PC-3 (cell line): ENCODE measurements around the gene NPB. TPM values are rescaled to one million over a fixed set of nuclear protein-coding genes. Genes with fewer than 3 reads are reported as not detected.
A peak's percentile ranks its signal among the peaks of the same experiment; 100 is the strongest.

ENCODE experiments used
- ATAC-seq: fragments of 200-7000 bp; cut with Tn5 transposase; 2 replicates; pipeline ENCODE4 v1.9.1; 2020; ENCODE audit warnings: mild to moderate bottlenecking, moderate library complexity
- BruUV-seq: library from RNA; stranded (reverse); fragments of 400-500 nt; replicated peaks from 2 replicates; lab custom pipeline; 2021; lab: Mats Ljungman, UMichigan
- CTCF ChIA-PET: fragments of 300-600 bp; sonication (Branson Sonifier 250); formaldehyde crosslinking; loops from one replicate; lab custom pipeline; 2022; ENCODE audit warnings: antibody characterized with exemption; lab: Charles Lee
- POLR2A ChIA-PET: fragments of 300-600 bp; sonication (Branson Sonifier 250); formaldehyde crosslinking; loops from one replicate; lab custom pipeline; 2022; ENCODE audit warnings: antibody characterized with exemption; ENCODE audit not compliant: unreplicated experiment; lab: Charles Lee
- DNase-seq: peaks from one replicate; pipeline ENCODE4 v3.0.0-alpha.2; 2015
- H2AFZ ChIP-seq: fragments of 300-600 bp; sonication (generic); 2 replicates; pipeline ENCODE4 v1.6.0; 2016; ENCODE audit warnings: antibody characterized with exemption, low read length
- H3F3A ChIP-seq: fragments of 300-600 bp; sonication (generic); one replicate; pipeline ENCODE4 v1.6.0; 2017; ENCODE audit warnings: antibody characterized with exemption, low read length, control low read depth, mild to moderate bottlenecking; ENCODE audit not compliant: unreplicated experiment
- H3K27ac ChIP-seq: fragments of 300-600 bp; sonication (generic); 2 replicates; pipeline ENCODE4 v1.5.1; 2016; ENCODE audit warnings: mild to moderate bottlenecking, low read length
- H3K27me3 ChIP-seq: fragments of 300-600 bp; sonication (generic); 2 replicates; pipeline ENCODE4 v1.6.1; 2016; ENCODE audit warnings: low read length, mixed read lengths
- H3K36me3 ChIP-seq: fragments of 300-600 bp; sonication (generic); 2 replicates; pipeline ENCODE4 v1.6.1; 2016; ENCODE audit warnings: low read depth, mixed run types, low read length, mixed read lengths
- H3K4me1 ChIP-seq: fragments of 300-600 bp; sonication (generic); 2 replicates; pipeline ENCODE4 v1.5.1; 2016; ENCODE audit warnings: low read length; ENCODE audit not compliant: insufficient read depth
- H3K4me2 ChIP-seq: fragments of 300-600 bp; sonication (generic); 2 replicates; pipeline ENCODE4 v1.6.0; 2016; ENCODE audit warnings: low read length
- H3K4me3 ChIP-seq: fragments of 300-600 bp; sonication (generic); 2 replicates; pipeline ENCODE4 v1.5.1; 2016; ENCODE audit warnings: mild to moderate bottlenecking, low read length, mixed read lengths
- H3K79me2 ChIP-seq: fragments of 300-600 bp; sonication (generic); 2 replicates; pipeline ENCODE4 v1.6.1; 2017; ENCODE audit warnings: low read length, mixed read lengths
- H3K9ac ChIP-seq: fragments of 300-600 bp; sonication (generic); 2 replicates; pipeline ENCODE4 v1.6.0; 2016; ENCODE audit warnings: mild to moderate bottlenecking, low read length
- H3K9me2 ChIP-seq: fragments of 300-600 bp; sonication (generic); replicated peaks from 2 replicates; pipeline ENCODE4 v1.6.1; 2016; ENCODE audit warnings: mixed run types, low read length, mixed read lengths
- H3K9me3 ChIP-seq: fragments of 300-600 bp; sonication (generic); 2 replicates; pipeline ENCODE4 v1.6.1; 2016; ENCODE audit warnings: low read length, mixed read lengths
- H4K20me1 ChIP-seq: fragments of 300-600 bp; sonication (generic); 2 replicates; pipeline ENCODE4 v1.6.1; 2016; ENCODE audit warnings: low read length, mixed read lengths
- CTCF ChIP-seq: fragments of 300-600 bp; sonication (generic); conservative IDR thresholded peaks from 2 replicates; pipeline ENCODE4 v1.5.1; 2017; ENCODE audit warnings: antibody characterized with exemption, low read depth, mild to moderate bottlenecking, low read length
- EZH2 ChIP-seq: fragments of 300-600 bp; sonication (generic); IDR thresholded peaks from one replicate; pipeline ENCODE4 v1.6.1; 2017; ENCODE audit warnings: antibody characterized with exemption, mild to moderate bottlenecking, low read length; ENCODE audit not compliant: unreplicated experiment
- EZH2phosphoT487 ChIP-seq: fragments of 300-600 bp; sonication (generic); IDR thresholded peaks from 2 replicates; pipeline ENCODE4 v1.6.1; 2018; ENCODE audit warnings: mild to moderate bottlenecking, antibody characterized with exemption, low read length, borderline replicate concordance
- intact Hi-C: fragments of 100-400 bp; cut with micrococcal nuclease; formaldehyde crosslinking; loops from 2 replicates; pipeline ENCODE4 v1.9.0; 2023
- total RNA-seq: library from RNA; depleted of rRNA; stranded (reverse); fragments of >200 nt; gene quantifications from 2 replicates; pipeline ENCODE4 v1.2.3, GENCODE V29; 2014

NPB gene
- total RNA-seq, 1 experiment from 2014 or later, result 0.07 TPM

- peak overlapping the region; percentile 96 for H3K4me2 ChIP-seq
- H3K9me3 ChIP-seq, result no peaks in the 10 kb centered on the region
- BruUV-seq, result no TSS peak
- H3K79me2 ChIP-seq, result peaks cover 47% of the 10 kb centered on the region
- no peaks in the 10 kb centered on the region for H3K36me3 ChIP-seq
- intact Hi-C loops, result loop anchor here (5.0 kb wide), 1 partner anchor 56 kb away; the partner anchor contains the start of gene ARHGDIA
- peak; percentile 49 for DNase-seq
- no peaks in the 10 kb centered on the region for H3K27me3 ChIP-seq
- ATAC-seq, result peak; percentile 21
- no peaks in the 10 kb centered on the region for H3K9me2 ChIP-seq
- H2AFZ ChIP-seq, result peak overlapping the region; percentile 78
- peak overlapping the region; percentile 81 for H3K4me3 ChIP-seq
- peak overlapping the region; percentile 80 for H3K9ac ChIP-seq
- no peaks in the 10 kb centered on the region for H4K20me1 ChIP-seq
- CTCF ChIA-PET, result interaction anchor here (1.0 kb wide), 1 partner anchor 11 kb away, joined by 10 read pairs; no protein-coding TSS in a partner anchor
- H3K4me1 ChIP-seq, result peaks cover 31% of the 10 kb centered on the region
- no peaks in the 10 kb centered on the region for H3F3A ChIP-seq
- 0 out of 2 replicates have a peak overlapping the region, but pooled peaks have one; percentile 0 for H3K27ac ChIP-seq
- TF ChIP-seq EZH2phosphoT487 (no peak), EZH2 (no peak), CTCF (no peak)
- POLR2A ChIA-PET, result interaction anchor here (0.7 kb wide), 1 partner anchor 217 kb away, joined by 3 read pairs; no protein-coding TSS in a partner anchor
Measured at GRCh38 chr17:81928544-81929252, 26.7 kb downstream of the NPB start.

DNA sequence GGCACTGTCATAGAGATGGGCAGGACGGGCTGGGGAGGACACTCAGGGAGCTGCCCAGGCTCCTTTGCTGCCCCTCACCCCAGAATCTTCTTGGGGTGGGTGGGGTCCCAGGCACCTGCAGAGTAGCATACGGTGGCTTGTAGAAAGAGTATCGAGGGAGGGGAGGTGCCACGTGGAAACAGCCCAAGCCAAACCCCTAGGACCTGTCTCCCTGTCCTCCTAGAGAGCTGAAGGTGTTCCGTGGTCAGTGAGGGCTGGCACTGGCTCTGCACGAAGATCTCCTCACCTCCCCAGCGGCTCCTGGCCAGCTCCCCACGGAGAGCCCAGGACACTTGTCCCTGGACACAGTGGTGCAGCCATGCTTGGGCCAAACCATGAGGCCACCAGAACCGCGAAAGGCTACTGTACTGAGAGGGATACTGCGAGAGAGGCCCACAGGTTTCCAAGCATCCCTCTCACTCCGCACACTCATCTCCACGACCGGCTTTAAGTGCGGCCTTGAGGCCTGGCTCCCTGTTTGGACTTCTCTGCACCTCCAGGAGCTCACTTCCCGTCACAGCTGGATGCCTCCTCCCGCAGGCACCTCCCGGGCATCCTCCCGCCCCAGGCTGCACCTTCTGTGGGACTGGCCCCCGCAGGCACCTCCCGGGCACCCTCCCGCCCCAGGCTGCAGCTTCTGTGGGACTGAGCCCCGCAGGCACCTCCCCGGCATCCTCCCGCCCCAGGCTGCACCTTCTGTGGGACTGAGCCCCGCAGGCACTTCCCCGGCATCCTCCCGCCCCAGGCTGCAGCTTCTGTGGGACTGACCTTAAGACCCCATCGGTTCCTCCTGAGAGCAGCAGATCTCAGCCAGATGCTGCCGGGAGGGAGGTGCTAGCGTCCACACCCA, 27.5 kb downstream of the NPB start:
- no peak overlapping the region for H3K27ac ChIP-seq
- H3K9me3 ChIP-seq, result no peaks in the 10 kb centered on the region
- ChIA-PET CTCF (no interaction called here), POLR2A (no interaction called here)
- 0 out of 2 replicates have a peak overlapping the region, but pooled peaks have one; percentile 78 for H2AFZ ChIP-seq
- intact Hi-C loops, result loop anchor here (5.0 kb wide), 1 partner anchor 57 kb away; the partner anchor contains the start of gene ARHGDIA
- peaks cover 39% of the 10 kb centered on the region for H3K79me2 ChIP-seq
- peaks cover 23% of the 10 kb centered on the region for H3K4me1 ChIP-seq
- no peaks in the 10 kb centered on the region for H3K27me3 ChIP-seq
- H3K4me3 ChIP-seq, result peak overlapping the region; percentile 81
- TF ChIP-seq CTCF (no peak), EZH2phosphoT487 (no peak), EZH2 (no peak)
- ATAC-seq, result no peak
- H4K20me1 ChIP-seq, result no peaks in the 10 kb centered on the region
- no peaks in the 10 kb centered on the region for H3K36me3 ChIP-seq
- no peaks in the 10 kb centered on the region for H3K9me2 ChIP-seq
- peak overlapping the region; percentile 96 for H3K4me2 ChIP-seq
- no TSS peak for BruUV-seq
- H3K9ac ChIP-seq, result peak overlapping the region; percentile 80; the same call in 1 of the 2 replicates
- no peaks in the 10 kb centered on the region for H3F3A ChIP-seq
- no peak for DNase-seq
